Naive thymus-derived CD4-positive, alpha-beta T cell (primary cell): ENCODE data around the gene PCBP3. TPM values are rescaled to one million over a fixed set of nuclear protein-coding genes. Genes with fewer than 3 reads are reported as not detected.

Experiments
- ATAC-seq: fragments of 150-1000 bp; cut with Tn5 transposase; 2 replicates; pipeline ENCODE4 v1.10.0; 2021; ENCODE audit warnings: mild to moderate bottlenecking, moderate library complexity
- CTCF ChIA-PET: fragments of 350-600 bp; sonication (Branson Sonifier 250); formaldehyde crosslinking; loops from one replicate; lab custom pipeline; 2021; ENCODE audit warnings: antibody characterized with exemption; lab: Charles Lee
- POLR2A ChIA-PET: fragments of 350-600 bp; sonication (Branson Sonifier 250); formaldehyde crosslinking; loops from one replicate; lab custom pipeline; 2021; ENCODE audit warnings: antibody characterized with exemption, inconsistent platforms; lab: Charles Lee
- DNase-seq, 9 donors: peaks; one replicate each; pipeline versions ENCODE4 v3.0.0 to v3.0.0-alpha.2; 2020 to 2022; ENCODE audit warnings: mixed read lengths in 1 of 9
- H3K27ac ChIP-seq: one replicate; pipeline ENCODE4 v1.7.0; 2013; ENCODE audit warnings: mild to moderate bottlenecking, low read depth, low read length, moderate library complexity
- H3K27me3 ChIP-seq, 2 donors: one replicate each; pipeline ENCODE4 v1.7.0; 2013; ENCODE audit warnings: low read length in 2 of 2, mild to moderate bottlenecking in 2 of 2, moderate library complexity in 2 of 2; ENCODE audit not compliant: control insufficient read depth in 2 of 2, insufficient read depth in 2 of 2
- H3K36me3 ChIP-seq, 3 experiments: 1 replicate in 2 of 3; 2 replicates in 1 of 3; pipeline ENCODE4 v1.7.0; 2013; ENCODE audit warnings: low read length in 3 of 3, mild to moderate bottlenecking in 3 of 3, moderate library complexity in 1 of 3; ENCODE audit not compliant: insufficient read depth in 3 of 3, control insufficient read depth in 2 of 3
- H3K4me1 ChIP-seq, 2 donors: one replicate each; pipeline ENCODE4 v1.7.0; 2013; ENCODE audit warnings: low read length in 2 of 2, mild to moderate bottlenecking in 2 of 2, moderate library complexity in 1 of 2; ENCODE audit not compliant: control insufficient read depth in 2 of 2, insufficient read depth in 2 of 2
- H3K4me3 ChIP-seq: 2 replicates; pipeline ENCODE4 v1.7.0; 2013; ENCODE audit warnings: mild to moderate bottlenecking, low read length
- H3K9me3 ChIP-seq, 3 experiments: 1 replicate in 2 of 3; 2 replicates in 1 of 3; pipeline ENCODE4 v1.7.0; 2013; ENCODE audit warnings: low read length in 3 of 3; ENCODE audit not compliant: control insufficient read depth in 2 of 3
- H3K27ac Mint-ChIP-seq, 9 donors: one replicate each; pipeline ENCODE4 v1.8.0; 2020 to 2022; ENCODE audit warnings: mixed read lengths in 9 of 9, mild to moderate bottlenecking in 8 of 9, moderate library complexity in 5 of 9, inconsistent platforms in 2 of 9
- H3K27me3 Mint-ChIP-seq, 5 donors: one replicate each; pipeline ENCODE4 v1.8.0; 2021 to 2022; ENCODE audit warnings: mixed read lengths in 5 of 5, mild to moderate bottlenecking in 1 of 5
- H3K36me3 Mint-ChIP-seq, 5 donors: one replicate each; pipeline ENCODE4 v1.8.0; 2020 to 2022; ENCODE audit warnings: mixed read lengths in 5 of 5, mild to moderate bottlenecking in 3 of 5, inconsistent platforms in 1 of 5
- H3K4me1 Mint-ChIP-seq, 7 donors: one replicate each; pipeline ENCODE4 v1.8.0; 2020 to 2022; ENCODE audit warnings: mixed read lengths in 7 of 7, mild to moderate bottlenecking in 3 of 7, inconsistent platforms in 1 of 7
- H3K4me3 Mint-ChIP-seq, 10 donors: one replicate each; pipeline ENCODE4 v1.8.0; 2020 to 2022; ENCODE audit warnings: mild to moderate bottlenecking in 10 of 10, mixed read lengths in 10 of 10, moderate library complexity in 6 of 10, inconsistent platforms in 2 of 10
- H3K9me3 Mint-ChIP-seq, 11 donors: one replicate each; pipeline ENCODE4 v1.8.0; 2020 to 2022; ENCODE audit warnings: mixed read lengths in 11 of 11, mild to moderate bottlenecking in 4 of 11, inconsistent platforms in 1 of 11, moderate library complexity in 1 of 11
- intact Hi-C, 2 donors: fragments of 100-400 bp; cut with micrococcal nuclease; formaldehyde crosslinking; loops; one replicate each; pipeline ENCODE4 v1.15.1; 2023
- polyA plus RNA-seq, 2 donors: library from polyadenylated mRNA; unstranded; fragments of 300-500 nt; fragmentation: Illumina TruSeq; gene quantifications; one replicate each; pipeline ENCODE4 v1.2.3, GENCODE V29; 2021
- total RNA-seq, 6 experiments: library from RNA in 5 of 6; stranded (reverse) in 5 of 6; gene quantifications; 1 replicate in 5 of 6; 2 replicates in 1 of 6; pipeline ENCODE4 v1.2.3 and lab custom pipeline; 2021 to 2026

Gene PCBP3
- total and polyA plus RNA-seq, 7 experiments from 2014 or later, result 1.2 to 5.2 (median 1.6) TPM

GRCh38 chr21:45913418-45913765 lies 269.9 kb downstream of the PCBP3 start:
- CTCF ChIA-PET, result no interaction called here
- Histone ChIP-seq H3K4me3 (no peak overlapping the region), H3K27ac (no peak overlapping the region), H3K27me3 (no peaks in the 10 kb centered on the region), H3K4me1 (peaks cover 0 to 9% of the 10 kb centered on the region in 2 donors), H3K36me3 (no peaks in the 10 kb centered on the region), H3K9me3 (no peaks in the 10 kb centered on the region)
- Mint-ChIP-seq H3K36me3 (no peaks in the 10 kb centered on the region), H3K27ac (no peak overlapping the region), H3K27me3 (no peaks in the 10 kb centered on the region), H3K4me1 (peaks cover 4 to 23% (median 14%) of the 10 kb centered on the region in 7 donors), H3K9me3 (no peaks in the 10 kb centered on the region), H3K4me3 (no peak overlapping the region)
- DNase-seq (no peak), ATAC-seq (no peak)
- POLR2A ChIA-PET, result no interaction called here
- intact Hi-C loops, result no loop called here

GRCh38 chr21:45913886-45914285 lies 270.4 kb downstream of the PCBP3 start:
- CTCF ChIA-PET, result no interaction called here
- no peaks in the 10 kb centered on the region for H3K9me3 ChIP-seq
- no peaks in the 10 kb centered on the region for H3K9me3 Mint-ChIP-seq
- H3K4me1 ChIP-seq, result peaks cover 0 to 9% of the 10 kb centered on the region in 2 donors
- H3K4me3 Mint-ChIP-seq, result no peak overlapping the region
- POLR2A ChIA-PET, result no interaction called here
- peaks cover 4 to 23% (median 14%) of the 10 kb centered on the region in 7 donors for H3K4me1 Mint-ChIP-seq
- no peaks in the 10 kb centered on the region for H3K27me3 Mint-ChIP-seq
- DNase-seq (no peak), ATAC-seq (no peak)
- intact Hi-C loops, result no loop called here
- H3K27me3 ChIP-seq, result no peaks in the 10 kb centered on the region
- H3K36me3 Mint-ChIP-seq, result no peaks in the 10 kb centered on the region
- H3K36me3 ChIP-seq, result no peaks in the 10 kb centered on the region
- H3K27ac ChIP-seq, result no peak overlapping the region
- H3K27ac Mint-ChIP-seq, result no peak overlapping the region
- no peak overlapping the region for H3K4me3 ChIP-seq

GRCh38 chr21:45914321-45914845 lies 270.9 kb downstream of the PCBP3 start:
- no peaks in the 10 kb centered on the region for H3K9me3 Mint-ChIP-seq
- H3K4me1 Mint-ChIP-seq, result peaks cover 4 to 26% (median 14%) of the 10 kb centered on the region in 7 donors
- intact Hi-C loops, result no loop called here
- Histone ChIP-seq H3K9me3 (no peaks in the 10 kb centered on the region), H3K4me3 (no peak overlapping the region), H3K36me3 (no peaks in the 10 kb centered on the region), H3K27ac (no peak overlapping the region), H3K4me1 (peaks cover 0 to 9% of the 10 kb centered on the region in 2 donors), H3K27me3 (no peaks in the 10 kb centered on the region)
- H3K27me3 Mint-ChIP-seq, result no peaks in the 10 kb centered on the region
- H3K36me3 Mint-ChIP-seq, result no peaks in the 10 kb centered on the region
- no peak overlapping the region for H3K4me3 Mint-ChIP-seq
- ATAC-seq (no peak), DNase-seq (no peak)
- H3K27ac Mint-ChIP-seq, result no peak overlapping the region
- CTCF ChIA-PET, result no interaction called here
- POLR2A ChIA-PET, result no interaction called here

- Histone ChIP-seq H3K27me3 (no peaks in the 10 kb centered on the region), H3K36me3 (no peaks in the 10 kb centered on the region), H3K27ac (no peak overlapping the region), H3K4me3 (no peak overlapping the region), H3K4me1 (peaks cover 0 to 9% of the 10 kb centered on the region in 2 donors), H3K9me3 (no peaks in the 10 kb centered on the region)
- ATAC-seq, result peak; percentile 55
- POLR2A ChIA-PET, result no interaction called here
- no peak overlapping the region for H3K4me3 Mint-ChIP-seq
- CTCF ChIA-PET, result interaction anchor here (0.6 kb wide), 1 partner anchor 626 kb away, joined by 4 read pairs; no protein-coding TSS in a partner anchor
- peak in 1 of 9 donors; percentile 11 for DNase-seq
- no peaks in the 10 kb centered on the region for H3K9me3 Mint-ChIP-seq
- peaks cover 4 to 26% (median 14%) of the 10 kb centered on the region in 7 donors for H3K4me1 Mint-ChIP-seq
- peak overlapping the region in 5 of 9 donors; percentile 12 to 78 (median 62) for H3K27ac Mint-ChIP-seq
- no peaks in the 10 kb centered on the region for H3K36me3 Mint-ChIP-seq
- intact Hi-C loops, result no loop called here
- H3K27me3 Mint-ChIP-seq, result no peaks in the 10 kb centered on the region
Observed at GRCh38 chr21:45916011-45916840, 272.7 kb downstream of the PCBP3 start.

GRCh38 chr21:45917241-45917640 lies 273.7 kb downstream of the PCBP3 start:
- ATAC-seq (no peak), DNase-seq (no peak)
- Mint-ChIP-seq H3K9me3 (no peaks in the 10 kb centered on the region), H3K27me3 (no peaks in the 10 kb centered on the region), H3K4me1 (peaks cover 4 to 31% (median 15%) of the 10 kb centered on the region in 7 donors), H3K4me3 (no peak overlapping the region), H3K36me3 (no peaks in the 10 kb centered on the region), H3K27ac (no peak overlapping the region)
- Histone ChIP-seq H3K4me1 (peaks cover 0 to 11% of the 10 kb centered on the region in 2 donors), H3K9me3 (no peaks in the 10 kb centered on the region), H3K36me3 (no peaks in the 10 kb centered on the region), H3K27me3 (no peaks in the 10 kb centered on the region), H3K27ac (no peak overlapping the region), H3K4me3 (no peak overlapping the region)
- POLR2A ChIA-PET, result no interaction called here
- intact Hi-C loops, result no loop called here
- CTCF ChIA-PET, result no interaction called here

GRCh38 chr21:45918011-45918410 lies 274.5 kb downstream of the PCBP3 start:
- H3K36me3 Mint-ChIP-seq, result no peaks in the 10 kb centered on the region
- H3K4me3 Mint-ChIP-seq, result no peak overlapping the region
- Histone ChIP-seq H3K4me1 (peaks cover 0 to 19% of the 10 kb centered on the region in 2 donors), H3K4me3 (no peak overlapping the region), H3K27me3 (no peaks in the 10 kb centered on the region), H3K36me3 (no peaks in the 10 kb centered on the region), H3K9me3 (no peaks in the 10 kb centered on the region), H3K27ac (no peak overlapping the region)
- intact Hi-C loops, result no loop called here
- H3K4me1 Mint-ChIP-seq, result peaks cover 4 to 31% (median 20%) of the 10 kb centered on the region in 7 donors
- no peaks in the 10 kb centered on the region for H3K27me3 Mint-ChIP-seq
- ChIA-PET CTCF (no interaction called here), POLR2A (no interaction called here)
- ATAC-seq (no peak), DNase-seq (no peak)
- no peak overlapping the region for H3K27ac Mint-ChIP-seq
- H3K9me3 Mint-ChIP-seq, result no peaks in the 10 kb centered on the region
